Natural killer cell (primary cell): Measurements from ENCODE around the gene XAB2. TPM values are rescaled to one million over a fixed set of nuclear protein-coding genes. Genes with fewer than 3 reads are reported as not detected.

Experiments
- ATAC-seq, 3 donors: fragments of 150-1000 bp in 2 of 3; fragments of 200-7000 bp in 1 of 3; cut with Tn5 transposase; 1 replicate in 1 of 3; 2 replicates in 2 of 3; pipeline ENCODE4 v1.10.0; 2021; ENCODE audit warnings: mild to moderate bottlenecking in 2 of 3, moderate library complexity in 2 of 3
- DNase-seq, 2 donors: peaks; one replicate each; pipeline versions ENCODE4 v3.0.0 to v3.0.0-alpha.2; 2013 to 2021; ENCODE audit warnings: mixed read lengths in 1 of 2
- H3K27ac ChIP-seq: one replicate; pipeline ENCODE4 v1.5.1; 2013; ENCODE audit warnings: mild to moderate bottlenecking, low read length
- H3K27me3 ChIP-seq: one replicate; pipeline ENCODE4 v1.6.1; 2013; ENCODE audit warnings: low read length; ENCODE audit not compliant: control insufficient read depth, insufficient read depth
- H3K36me3 ChIP-seq: one replicate; pipeline ENCODE4 v1.6.1; 2013; ENCODE audit warnings: low read length; ENCODE audit not compliant: control insufficient read depth, insufficient read depth
- H3K4me1 ChIP-seq: one replicate; pipeline ENCODE4 v1.6.1; 2013; ENCODE audit warnings: low read length; ENCODE audit not compliant: control insufficient read depth, insufficient read depth
- H3K4me3 ChIP-seq: one replicate; pipeline ENCODE4 v1.5.1; 2013; ENCODE audit warnings: low read length
- H3K9me3 ChIP-seq: one replicate; pipeline ENCODE4 v1.6.1; 2013; ENCODE audit warnings: low read length; ENCODE audit not compliant: control insufficient read depth, insufficient read depth
- H3K27ac Mint-ChIP-seq, 2 donors: one replicate each; pipeline ENCODE4 v1.8.0; 2022; ENCODE audit warnings: mild to moderate bottlenecking in 2 of 2, mixed read lengths in 2 of 2, moderate library complexity in 1 of 2
- H3K27me3 Mint-ChIP-seq, 2 donors: one replicate each; pipeline ENCODE4 v1.8.0; 2022; ENCODE audit warnings: low read depth in 2 of 2, mixed read lengths in 2 of 2
- H3K36me3 Mint-ChIP-seq: one replicate; pipeline ENCODE4 v1.8.0; 2022; ENCODE audit warnings: mixed read lengths
- H3K4me1 Mint-ChIP-seq, 2 donors: one replicate each; pipeline ENCODE4 v1.8.0; 2022; ENCODE audit warnings: mixed read lengths in 2 of 2
- H3K4me3 Mint-ChIP-seq: one replicate; pipeline ENCODE4 v1.8.0; 2022; ENCODE audit warnings: mild to moderate bottlenecking, moderate library complexity, mixed read lengths
- H3K9me3 Mint-ChIP-seq, 2 donors: one replicate each; pipeline ENCODE4 v1.8.0; 2022; ENCODE audit warnings: mixed read lengths in 2 of 2
- WGBS: methylation state at CpG from one replicate; pipeline ENCODE4 v1.1.7; 2013; ENCODE audit warnings: missing lambda C conversion rate; ENCODE audit not compliant: insufficient coverage; 5-methylcytosine and 5-hydroxymethylcytosine counted together
- intact Hi-C: fragments of 100-400 bp; cut with micrococcal nuclease; formaldehyde crosslinking; loops from one replicate; pipeline ENCODE4 v1.14.2; 2022
- total RNA-seq, 4 donors: library from RNA; stranded (reverse); fragments of 120-200 nt in 1 of 4; gene quantifications; one replicate each; pipeline versions ENCODE4 v1.2.3 to v1.2.4, GENCODE V29; 2013 to 2022
- TF ChIP-seq, protein P1 (sequence below): fragments of 200-600 bp; IDR thresholded peaks from one replicate; pipeline ENCODE4 v1.8.0; 2022; ENCODE audit warnings: antibody characterized with exemption

Gene XAB2
- total RNA-seq, 3 donors from 2014 or later (not counting 1 experiment from before 2014, with no cell fraction given), result 60.2 to 70.8 (median 67.7) TPM

DNA sequence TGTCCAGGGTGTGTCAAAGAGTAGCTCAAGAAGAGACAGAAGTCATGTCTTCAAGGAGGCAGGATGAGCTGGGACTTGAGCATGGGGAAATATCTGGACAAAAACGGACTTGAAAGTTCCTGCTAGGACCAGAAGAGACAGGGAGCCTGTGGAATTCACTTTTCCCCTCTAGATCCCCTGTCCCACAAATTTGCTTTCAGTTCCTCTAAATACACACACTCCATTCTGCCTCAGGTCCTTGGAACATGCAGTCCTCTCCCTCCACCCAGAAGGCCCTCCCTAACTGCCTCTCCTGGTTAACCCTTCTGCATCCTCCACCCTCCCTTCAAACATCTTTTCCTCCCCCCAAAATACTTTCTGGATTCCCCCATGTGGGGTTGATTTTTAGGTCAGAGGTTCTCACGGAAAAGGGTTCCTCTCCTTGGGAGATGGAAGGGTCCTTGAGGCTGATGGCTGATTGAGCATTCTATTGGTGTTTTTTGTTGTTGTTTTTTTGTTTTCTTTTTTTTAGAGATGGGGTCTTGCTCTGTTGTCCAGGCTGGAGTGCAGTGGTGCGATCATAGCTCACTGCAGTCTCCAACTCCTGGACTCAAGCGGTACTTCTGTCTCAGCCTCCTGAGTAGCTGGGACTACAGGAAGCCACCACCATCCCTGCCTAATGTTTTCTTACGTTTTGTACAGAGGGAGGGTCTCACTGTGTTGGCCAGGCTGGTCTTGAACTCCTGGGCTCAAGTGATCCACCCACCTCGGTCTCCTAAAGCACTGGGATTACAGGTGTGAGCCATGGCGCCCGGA, 32.6 kb upstream of the XAB2 start:
- no peaks in the 10 kb centered on the region for H3K4me1 Mint-ChIP-seq
- H3K27me3 Mint-ChIP-seq, result no peaks in the 10 kb centered on the region
- H3K9me3 ChIP-seq, result no peaks in the 10 kb centered on the region
- DNase-seq (no peak), ATAC-seq (no peak)
- no peak overlapping the region for H3K27ac Mint-ChIP-seq
- TF ChIP-seq, protein P1, sequence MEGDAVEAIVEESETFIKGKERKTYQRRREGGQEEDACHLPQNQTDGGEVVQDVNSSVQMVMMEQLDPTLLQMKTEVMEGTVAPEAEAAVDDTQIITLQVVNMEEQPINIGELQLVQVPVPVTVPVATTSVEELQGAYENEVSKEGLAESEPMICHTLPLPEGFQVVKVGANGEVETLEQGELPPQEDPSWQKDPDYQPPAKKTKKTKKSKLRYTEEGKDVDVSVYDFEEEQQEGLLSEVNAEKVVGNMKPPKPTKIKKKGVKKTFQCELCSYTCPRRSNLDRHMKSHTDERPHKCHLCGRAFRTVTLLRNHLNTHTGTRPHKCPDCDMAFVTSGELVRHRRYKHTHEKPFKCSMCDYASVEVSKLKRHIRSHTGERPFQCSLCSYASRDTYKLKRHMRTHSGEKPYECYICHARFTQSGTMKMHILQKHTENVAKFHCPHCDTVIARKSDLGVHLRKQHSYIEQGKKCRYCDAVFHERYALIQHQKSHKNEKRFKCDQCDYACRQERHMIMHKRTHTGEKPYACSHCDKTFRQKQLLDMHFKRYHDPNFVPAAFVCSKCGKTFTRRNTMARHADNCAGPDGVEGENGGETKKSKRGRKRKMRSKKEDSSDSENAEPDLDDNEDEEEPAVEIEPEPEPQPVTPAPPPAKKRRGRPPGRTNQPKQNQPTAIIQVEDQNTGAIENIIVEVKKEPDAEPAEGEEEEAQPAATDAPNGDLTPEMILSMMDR, result no peak
- no peak overlapping the region for H3K4me3 Mint-ChIP-seq
- H3K4me1 ChIP-seq, result peaks cover 15% of the 10 kb centered on the region
- H3K4me3 ChIP-seq, result no peak overlapping the region
- no peaks in the 10 kb centered on the region for H3K36me3 ChIP-seq
- no peaks in the 10 kb centered on the region for H3K36me3 Mint-ChIP-seq
- no peak overlapping the region for H3K27ac ChIP-seq
- no peaks in the 10 kb centered on the region for H3K27me3 ChIP-seq
- H3K9me3 Mint-ChIP-seq, result no peaks in the 10 kb centered on the region
- WGBS, result 83% methylated on average over 8 of the region's 8 CpGs
- intact Hi-C loops, result no loop called here

DNA sequence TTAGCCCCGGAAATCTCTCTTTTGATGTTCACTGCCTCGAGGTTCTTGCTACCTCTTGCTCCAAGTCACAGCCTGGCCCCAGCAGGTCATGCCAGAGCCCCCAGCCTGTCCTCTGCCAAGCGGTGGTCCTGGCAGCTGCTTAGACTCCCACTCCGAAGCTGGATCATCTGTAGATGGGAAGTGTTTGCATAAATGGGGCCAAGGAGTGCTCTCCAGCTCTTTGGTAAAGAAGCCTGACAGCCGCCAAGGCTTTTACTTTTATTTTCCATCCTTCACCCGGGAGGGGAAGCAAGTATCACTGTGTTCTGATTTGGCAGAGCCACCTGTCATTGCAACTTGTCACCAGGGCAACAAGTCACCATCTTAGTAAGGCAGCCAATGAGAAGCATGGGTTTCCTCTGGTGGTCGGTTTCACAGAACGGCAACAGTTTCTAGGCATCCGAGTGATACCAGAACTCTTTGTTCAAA, 28.9 kb upstream of the XAB2 start:
- Mint-ChIP-seq H3K4me3 (no peak overlapping the region), H3K27me3 (no peaks in the 10 kb centered on the region), H3K9me3 (no peaks in the 10 kb centered on the region), H3K36me3 (no peaks in the 10 kb centered on the region), H3K4me1 (no peaks in the 10 kb centered on the region), H3K27ac (no peak overlapping the region)
- Histone ChIP-seq H3K4me3 (no peak overlapping the region), H3K9me3 (no peaks in the 10 kb centered on the region), H3K36me3 (no peaks in the 10 kb centered on the region), H3K4me1 (peaks cover 15% of the 10 kb centered on the region), H3K27me3 (no peaks in the 10 kb centered on the region), H3K27ac (peak overlapping the region; percentile 24)
- intact Hi-C loops, result no loop called here
- TF ChIP-seq, protein P1, result no peak
- 29% methylated on average over 9 of the region's 9 CpGs for WGBS
- peak in 2 of 3 donors; percentile 42 to 54 for ATAC-seq
- peak in 1 of 2 donors; percentile 75 for DNase-seq

DNA sequence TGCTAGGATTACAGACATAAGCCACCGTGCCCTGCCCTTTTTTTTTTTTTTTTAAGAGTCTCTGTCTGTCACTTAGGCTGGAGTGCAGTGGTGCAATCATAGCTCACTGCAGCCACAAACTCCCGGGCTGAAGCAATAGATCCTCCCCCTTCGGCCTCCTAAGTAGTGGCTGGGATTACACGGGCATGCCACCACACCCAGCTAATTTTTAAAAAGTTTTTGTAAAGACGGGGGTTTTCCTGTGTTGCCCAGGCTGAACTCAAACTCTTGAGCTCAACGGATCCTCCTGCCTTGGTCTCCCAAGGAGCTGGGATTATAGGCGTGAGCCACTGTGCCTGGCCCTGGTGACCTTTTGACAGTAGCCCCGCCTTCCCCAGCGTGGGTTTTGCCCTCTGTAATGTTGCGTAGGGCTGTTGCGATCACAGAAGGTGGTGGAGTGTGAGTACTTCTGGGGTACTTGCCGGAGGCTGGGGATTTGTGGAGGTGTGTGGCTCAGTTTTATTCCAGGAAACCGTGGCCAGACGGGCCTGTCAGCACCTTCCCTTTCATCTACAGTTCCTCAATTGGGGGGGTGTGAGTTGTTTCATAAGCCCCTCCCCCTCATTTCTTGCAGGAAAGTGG, 27.9 kb upstream of the XAB2 start:
- no peaks in the 10 kb centered on the region for H3K36me3 ChIP-seq
- intact Hi-C loops, result no loop called here
- H3K4me1 ChIP-seq, result peaks cover 19% of the 10 kb centered on the region
- H3K27ac Mint-ChIP-seq, result no peak overlapping the region
- H3K4me3 Mint-ChIP-seq, result no peak overlapping the region
- TF ChIP-seq, protein P1, result no peak
- H3K4me3 ChIP-seq, result no peak overlapping the region
- peaks cover 3 to 8% of the 10 kb centered on the region in 2 donors for H3K4me1 Mint-ChIP-seq
- H3K27me3 ChIP-seq, result no peaks in the 10 kb centered on the region
- no peaks in the 10 kb centered on the region for H3K9me3 Mint-ChIP-seq
- H3K27me3 Mint-ChIP-seq, result no peaks in the 10 kb centered on the region
- WGBS, result 46% methylated on average over 12 of the region's 14 CpGs
- H3K9me3 ChIP-seq, result no peaks in the 10 kb centered on the region
- ATAC-seq (peak; percentile 44 to 51 (median 49)), DNase-seq (peak in 1 of 2 donors; percentile 41)
- no peaks in the 10 kb centered on the region for H3K36me3 Mint-ChIP-seq
- peak overlapping the region; percentile 34 for H3K27ac ChIP-seq
